IMR-90 (cell line): ENCODE measurements around the gene ABTB2. TPM values are rescaled to one million over a fixed set of nuclear protein-coding genes. Genes with fewer than 3 reads are reported as not detected.

Source experiments
- ATAC-seq: fragments of 200-7000 bp; cut with Tn5 transposase; 2 replicates; pipeline ENCODE4 v1.9.1; 2020; ENCODE audit warnings: low read depth, mild to moderate bottlenecking, moderate library complexity
- BruUV-seq: library from RNA; stranded (reverse); fragments of 400-500 nt; replicated peaks from 2 replicates; lab custom pipeline; 2021; lab: Mats Ljungman, UMichigan
- CTCF ChIA-PET: fragments of 300-600 bp; formaldehyde crosslinking; extraction: SDS; loops from one replicate; lab custom pipeline; 2021; ENCODE audit warnings: antibody characterized with exemption; lab: Yijun Ruan, JAX
- POLR2A ChIA-PET: fragments of 300-600 bp; sonication (Branson Sonifier 250); formaldehyde crosslinking; loops from one replicate; lab custom pipeline; 2022; ENCODE audit warnings: antibody characterized with exemption; ENCODE audit not compliant: unreplicated experiment; lab: Charles Lee
- DNase-seq: peaks from one replicate; pipeline ENCODE4 v3.0.0; 2013
- H2AFZ ChIP-seq: replicated peaks from 2 replicates; pipeline ENCODE3; 2013; ENCODE audit warnings: low read length, mild to moderate bottlenecking; ENCODE audit not compliant: poor library complexity
- H2AK5ac ChIP-seq: 2 replicates; pipeline ENCODE4 v1.6.1; 2013; ENCODE audit warnings: low read depth, low read length, inconsistent platforms
- H2AK9ac ChIP-seq: replicated peaks from 2 replicates; pipeline ENCODE3; 2013; ENCODE audit warnings: mild to moderate bottlenecking, low read depth, low read length, moderate library complexity; ENCODE audit not compliant: poor library complexity
- H2BK120ac ChIP-seq: 2 replicates; pipeline ENCODE4 v1.6.1; 2013; ENCODE audit warnings: low read depth, low read length, inconsistent platforms
- H2BK15ac ChIP-seq: 3 replicates; pipeline ENCODE4 v1.6.1; 2013; ENCODE audit warnings: low read depth, low read length, inconsistent platforms
- H2BK20ac ChIP-seq: 2 replicates; pipeline ENCODE4 v1.6.1; 2013; ENCODE audit warnings: low read depth, mild to moderate bottlenecking, inconsistent platforms, low read length, moderate library complexity
- H2BK5ac ChIP-seq: 2 replicates; pipeline ENCODE4 v1.6.1; 2013; ENCODE audit warnings: mild to moderate bottlenecking, low read depth, low read length, inconsistent platforms; ENCODE audit not compliant: poor library complexity, severe bottlenecking
- H3K14ac ChIP-seq: replicated peaks from 2 replicates; pipeline ENCODE4 v1.6.1; 2013; ENCODE audit warnings: low read depth, low read length, inconsistent platforms
- H3K18ac ChIP-seq: 2 replicates; pipeline ENCODE4 v1.6.1; 2013; ENCODE audit warnings: low read depth, low read length, control low read depth
- H3K23ac ChIP-seq: 2 replicates; pipeline ENCODE4 v1.6.1; 2013; ENCODE audit warnings: low read depth, low read length, inconsistent platforms
- H3K27ac ChIP-seq: 2 replicates; pipeline ENCODE4 v1.5.1; 2013; ENCODE audit warnings: mild to moderate bottlenecking, control low read depth, low read length; ENCODE audit not compliant: insufficient read depth
- H3K27me3 ChIP-seq: 2 replicates; pipeline ENCODE4 v1.6.1; 2013; ENCODE audit warnings: low read length; ENCODE audit not compliant: control insufficient read depth, insufficient read depth
- H3K36me3 ChIP-seq: 2 replicates; pipeline ENCODE4 v1.6.1; 2013; ENCODE audit warnings: low read length, mixed read lengths; ENCODE audit not compliant: control insufficient read depth, insufficient read depth
- H3K4ac ChIP-seq: 2 replicates; pipeline ENCODE4 v1.6.1; 2013; ENCODE audit warnings: low read depth, low read length, inconsistent platforms
- H3K4me1 ChIP-seq: 2 replicates; pipeline ENCODE4 v1.6.1; 2013; ENCODE audit warnings: low read length, mixed read lengths; ENCODE audit not compliant: control insufficient read depth, insufficient read depth
- H3K4me2 ChIP-seq: 2 replicates; pipeline ENCODE4 v1.6.1; 2013; ENCODE audit warnings: low read depth, mild to moderate bottlenecking, control low read depth, low read length, moderate library complexity
- H3K4me3 ChIP-seq: 2 replicates; pipeline ENCODE4 v1.5.1; 2013; ENCODE audit warnings: low read depth, mild to moderate bottlenecking, control low read depth, low read length, moderate library complexity; ENCODE audit not compliant: insufficient read depth
- H3K56ac ChIP-seq: 2 replicates; pipeline ENCODE4 v1.6.1; 2013; ENCODE audit warnings: low read length, inconsistent platforms; ENCODE audit not compliant: insufficient read depth; ENCODE audit errors: extremely low read depth
- H3K79me1 ChIP-seq, 2 experiments: 2 replicates each; pipeline ENCODE4 v1.6.1; 2013; ENCODE audit warnings: low read length in 2 of 2, inconsistent platforms in 1 of 2, low read depth in 1 of 2
- H3K9ac ChIP-seq: 2 replicates; pipeline ENCODE4 v1.6.1; 2013; ENCODE audit warnings: low read depth, low read length, control low read depth
- H3K9me1 ChIP-seq: 2 replicates; pipeline ENCODE4 v1.6.1; 2013; ENCODE audit warnings: low read length, inconsistent platforms; ENCODE audit not compliant: insufficient read depth
- H3K9me3 ChIP-seq: 2 replicates; pipeline ENCODE4 v1.6.1; 2013; ENCODE audit warnings: low read length; ENCODE audit not compliant: control insufficient read depth, insufficient read depth
- H4K20me1 ChIP-seq: 2 replicates; pipeline ENCODE4 v1.6.1; 2013; ENCODE audit warnings: low read length, inconsistent platforms; ENCODE audit not compliant: insufficient read depth
- H4K5ac ChIP-seq: 2 replicates; pipeline ENCODE4 v1.6.1; 2013; ENCODE audit warnings: mild to moderate bottlenecking, low read depth, low read length, control low read depth
- H4K8ac ChIP-seq, 2 experiments: 2 replicates each; pipeline ENCODE4 v1.6.1; 2013; ENCODE audit warnings: low read depth in 2 of 2, low read length in 2 of 2, control low read depth in 1 of 2, inconsistent platforms in 1 of 2
- H4K91ac ChIP-seq: 2 replicates; pipeline ENCODE4 v1.6.1; 2013; ENCODE audit warnings: low read depth, low read length, inconsistent platforms; ENCODE audit not compliant: insufficient read depth
- CEBPB ChIP-seq: IDR thresholded peaks from 2 replicates; pipeline ENCODE4 v1.6.1; 2012; ENCODE audit warnings: low read depth, low read length, improper control_type of control experiment
- CTCF ChIP-seq: conservative IDR thresholded peaks from 2 replicates; pipeline ENCODE4 v1.5.1; 2012; ENCODE audit warnings: mild to moderate bottlenecking, low read depth, low read length, improper control_type of control experiment
- MXI1 ChIP-seq: IDR thresholded peaks from 2 replicates; pipeline ENCODE4 v1.6.1; 2012; ENCODE audit warnings: low read depth, mild to moderate bottlenecking, low read length, moderate library complexity, borderline replicate concordance
- RCOR1 ChIP-seq: IDR thresholded peaks from 2 replicates; pipeline ENCODE4 v1.6.1; 2012; ENCODE audit warnings: mild to moderate bottlenecking, low read length, improper control_type of control experiment; ENCODE audit not compliant: insufficient replicate concordance
- RFX5 ChIP-seq: IDR thresholded peaks from 2 replicates; pipeline ENCODE4 v1.8.0; 2012; ENCODE audit warnings: low read depth, mild to moderate bottlenecking, low read length, moderate library complexity
- WGBS, 2 experiments: methylation state at CpG; one replicate each; pipeline versions ENCODE4 v1.1.5 to v1.1.7; 2013; ENCODE audit warnings: missing lambda C conversion rate in 2 of 2; ENCODE audit not compliant: insufficient read length in 1 of 2; ENCODE audit errors: extremely low coverage in 2 of 2; 5-methylcytosine and 5-hydroxymethylcytosine counted together
- dilution Hi-C: fragments of 300-500 bp; cut with HindIII; formaldehyde crosslinking; loops from one replicate; pipeline ENCODE4 v1.14.3; 2018; ENCODE audit warnings: low sequenced_read_pairs; ENCODE audit not compliant: unreplicated experiment
- in situ Hi-C: fragments of 300-500 bp; cut with MboI; formaldehyde crosslinking; loops from 3 replicates; pipeline ENCODE4 v1.14.3; 2019; ENCODE audit warnings: low sequenced_read_pairs, inconsistent platforms, mixed read lengths
- intact Hi-C: fragments of 100-400 bp; cut with micrococcal nuclease; formaldehyde crosslinking; loops from 2 replicates; pipeline ENCODE4 v1.10.0; 2022
- polyA plus RNA-seq, 3 experiments: library from polyadenylated mRNA; depleted of rRNA; stranded (reverse); fragments of >200 nt; gene quantifications; 2 replicates each; pipeline ENCODE4 v1.2.3, GENCODE V29; 2012; ENCODE audit warnings: low replicate concordance in 1 of 3
- total RNA-seq: library from RNA; depleted of rRNA; stranded (reverse); fragments of >200 nt; gene quantifications from 2 replicates; pipeline ENCODE4 v1.2.3, GENCODE V29; 2012
- TF ChIP-seq, protein P1 (sequence below): fragments of 150-350 bp; IDR thresholded peaks from 2 replicates; pipeline ENCODE4 v1.6.1; 2017; ENCODE audit warnings: mild to moderate bottlenecking, antibody characterized with exemption, low read length, low read depth

The ABTB2 gene
- total and polyA plus RNA-seq, 2 of the 4 experiments (the other 2 are of a cell fraction), result 0.18 to 2.0 TPM

DNA sequence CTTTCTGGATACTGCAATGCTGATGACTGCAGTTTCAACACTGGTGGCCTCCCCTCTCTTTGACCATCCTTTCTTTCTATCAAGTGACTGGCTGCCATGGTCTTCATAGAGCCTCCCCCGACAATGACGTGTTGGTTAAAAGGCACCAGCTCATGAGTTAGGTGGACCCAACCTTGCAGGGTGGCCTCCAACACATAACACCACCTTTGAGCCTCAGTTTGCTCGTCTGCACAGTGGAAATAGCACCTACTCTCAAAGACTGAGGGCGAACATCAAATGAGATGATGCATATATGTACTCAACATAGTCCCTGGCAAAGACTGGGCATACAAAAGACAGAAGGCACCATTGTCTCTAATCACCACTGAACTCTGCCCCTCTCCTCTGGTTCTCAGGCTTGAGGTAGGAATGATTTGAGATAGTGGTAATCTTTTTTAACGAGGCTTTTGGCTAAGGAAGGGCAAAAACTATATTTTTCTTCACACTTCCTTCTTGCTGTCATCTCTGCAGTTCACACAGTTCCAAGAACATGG is 133.3 kb downstream of the ABTB2 start:
- Histone ChIP-seq H3K36me3 (no peaks in the 10 kb centered on the region), H2BK120ac (no peak overlapping the region), H3K9me3 (no peaks in the 10 kb centered on the region), H3K23ac (no peak overlapping the region), H3K4me2 (no peak overlapping the region), H2BK20ac (no peak overlapping the region), H4K20me1 (no peaks in the 10 kb centered on the region), H3K27ac (no peak overlapping the region), H2AK5ac (no peak overlapping the region), H3K4me3 (no peak overlapping the region), H2BK5ac (no peak overlapping the region), H4K5ac (no peak overlapping the region), H3K27me3 (peaks cover 6% of the 10 kb centered on the region), H3K79me1 (no peaks in the 10 kb centered on the region), H3K9me1 (no peaks in the 10 kb centered on the region; the same call in 1 of the 2 replicates), H3K9ac (no peak overlapping the region), H3K14ac (no peak overlapping the region), H3K4ac (no peak overlapping the region), H4K91ac (no peak overlapping the region), H4K8ac (no peak overlapping the region), H2AFZ (no peak overlapping the region), H3K56ac (no peak overlapping the region), H3K4me1 (peaks cover 9% of the 10 kb centered on the region; the same call in 1 of the 2 replicates), H3K18ac (no peak overlapping the region), H2BK15ac (no peak overlapping the region), H2AK9ac (no peak overlapping the region)
- ChIA-PET POLR2A (no interaction called here), CTCF (interaction anchor here (0.6 kb wide), 1 partner anchor 45 kb away, joined by 3 read pairs; no protein-coding TSS in a partner anchor)
- DNase-seq, result no peak
- in situ Hi-C loops, result no loop called here
- BruUV-seq, result no TSS peak
- intact Hi-C loops, result no loop called here
- TF ChIP-seq CEBPB (no peak), CTCF (no peak), RFX5 (no peak), RCOR1 (no peak), MXI1 (no peak)
- TF ChIP-seq, protein P1, sequence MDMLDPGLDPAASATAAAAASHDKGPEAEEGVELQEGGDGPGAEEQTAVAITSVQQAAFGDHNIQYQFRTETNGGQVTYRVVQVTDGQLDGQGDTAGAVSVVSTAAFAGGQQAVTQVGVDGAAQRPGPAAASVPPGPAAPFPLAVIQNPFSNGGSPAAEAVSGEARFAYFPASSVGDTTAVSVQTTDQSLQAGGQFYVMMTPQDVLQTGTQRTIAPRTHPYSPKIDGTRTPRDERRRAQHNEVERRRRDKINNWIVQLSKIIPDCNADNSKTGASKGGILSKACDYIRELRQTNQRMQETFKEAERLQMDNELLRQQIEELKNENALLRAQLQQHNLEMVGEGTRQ, result no peak
- ATAC-seq, result no peak
- dilution Hi-C loops, result no loop called here
- WGBS, 2 experiments, result 96% methylated on average over 3 of the region's 5 CpGs; no CpG with 5 or more reads in 1 of the 2 experiments
